ENCODE results near the gene TOGARAM2.

GRCh38 chr2:28958689-28959088 is 22.4 kb upstream of the TOGARAM2 start:
- TF ChIP-seq YY1 (IDR thresholded peaks at IDR 0.05; ENCODE audit: low read depth) (no peak), CEBPB (IDR thresholded peaks at IDR 0.05) (no peak), EGR1 (IDR thresholded peaks at IDR 0.05) (no peak), MAX (IDR thresholded peaks at IDR 0.05) (no peak), FOXM1 (IDR thresholded peaks at IDR 0.05; ENCODE audit: borderline replicate concordance, low read depth) (no peak)
